ENCODE results near the gene ADPRM.
"Not testable (repeated sequence)": the region's sequence is repeated elsewhere in the genome, so short reads cannot be mapped to it uniquely, and the experiment has no call there.

GRCh38 chr17:10732121-10732520, 34.7 kb downstream of the ADPRM start:
- TF ChIP-seq ZBTB33 (IDR thresholded peaks at IDR 0.05; ENCODE audit: extremely low read depth, insufficient replicate concordance, low read length); CTCF (IDR thresholded peaks at IDR 0.05 in 2 of 3, conservative IDR thresholded peaks at IDR 0.05 in 1 of 3; ENCODE audit: borderline replicate concordance in 1 of 3, insufficient read depth in 1 of 3, low read depth in 2 of 3, low read length in 2 of 3); POLR2AphosphoS5 (IDR thresholded peaks at IDR 0.05; ENCODE audit: low read depth, low read length); ZFX (IDR thresholded peaks at IDR 0.05); POLR2A (IDR thresholded peaks at IDR 0.05; ENCODE audit: borderline replicate concordance, extremely low read depth, insufficient read depth, insufficient read length); YY1 (IDR thresholded peaks at IDR 0.05; ENCODE audit: extremely low read depth, insufficient replicate concordance, low read depth, low read length); SIN3A (IDR thresholded peaks at IDR 0.05; ENCODE audit: low read depth); ATF3 (IDR thresholded peaks at IDR 0.05); EZH2phosphoT487 (IDR thresholded peaks at IDR 0.05; ENCODE audit: borderline replicate concordance); REST (IDR thresholded peaks at IDR 0.05; ENCODE audit: low read depth); RAD21 (IDR thresholded peaks at IDR 0.05; ENCODE audit: low read depth); MAX (IDR thresholded peaks at IDR 0.05): not testable (repeated sequence)
